SK-N-SH (cell line): ENCODE results near the gene PDE10A. TPM values are rescaled to one million over a fixed set of nuclear protein-coding genes. Genes with fewer than 3 reads are reported as not detected.
"Not testable (repeated sequence)": the region's sequence is repeated elsewhere in the genome, so short reads cannot be mapped to it uniquely, and the experiment has no call there.

Source experiments
- CTCF ChIA-PET: fragments of 300-600, 350-600 bp; formaldehyde crosslinking; extraction: SDS; loops from one replicate; lab custom pipeline; 2021; lab: Yijun Ruan, JAX
- POLR2A ChIA-PET: fragments of 350-600 bp; sonication (Branson Sonifier 250); formaldehyde crosslinking; extraction: SDS; loops from one replicate; lab custom pipeline; 2020; ENCODE audit warnings: antibody characterized with exemption, inconsistent platforms; lab: Yijun Ruan, JAX
- DNase-seq: peaks from one replicate; pipeline ENCODE4 v3.0.0; 2012
- H2AFZ ChIP-seq: fragments of 200-600 bp; sonication (generic); 2 replicates; pipeline ENCODE4 v1.8.1; 2016; ENCODE audit warnings: antibody characterized with exemption, mild to moderate bottlenecking, low read depth
- H3F3A ChIP-seq: fragments of 200-600 bp; sonication (generic); replicated peaks from 2 replicates; pipeline ENCODE3; 2016; ENCODE audit warnings: antibody characterized with exemption, mild to moderate bottlenecking; ENCODE audit not compliant: insufficient read depth
- H3K27ac ChIP-seq, 2 experiments: fragments of 200-500 bp in 1 of 2; fragments of 200-600 bp in 1 of 2; sonication (Bioruptor generic) in 1 of 2; sonication (generic), shearing (Covaris generic) in 1 of 2; 2 replicates each; pipeline versions ENCODE4 v1.5.1 to v1.6.1; 2014 to 2016; ENCODE audit warnings: low read depth in 2 of 2, inconsistent platforms in 1 of 2, low read length in 1 of 2, mild to moderate bottlenecking in 1 of 2, mixed read lengths in 1 of 2
- H3K27me3 ChIP-seq: fragments of 200-600 bp; sonication (generic), shearing (Covaris generic); 2 replicates; pipeline ENCODE4 v1.6.1; 2016; ENCODE audit warnings: mixed run types; ENCODE audit not compliant: insufficient read depth
- H3K36me3 ChIP-seq, 2 experiments: fragments of 200-500 bp in 1 of 2; fragments of 200-600 bp in 1 of 2; sonication (Bioruptor generic) in 1 of 2; sonication (generic) in 1 of 2; replicated peaks in 1 of 2; 2 replicates each; pipeline versions ENCODE3 to v1.5.1; 2014 to 2016; ENCODE audit warnings: low read length in 1 of 2, mild to moderate bottlenecking in 1 of 2; ENCODE audit not compliant: insufficient read depth in 2 of 2, control insufficient read depth in 1 of 2
- H3K4me1 ChIP-seq, 2 experiments: fragments of 200-500 bp in 1 of 2; fragments of 200-600 bp in 1 of 2; sonication (Bioruptor generic) in 1 of 2; sonication (generic), shearing (Covaris generic) in 1 of 2; 2 replicates each; pipeline versions ENCODE4 v1.5.1 to v1.6.1; 2014 to 2016; ENCODE audit warnings: low read depth in 1 of 2, low read length in 1 of 2, mixed run types in 1 of 2; ENCODE audit not compliant: insufficient read depth in 2 of 2, control insufficient read depth in 1 of 2
- H3K4me2 ChIP-seq: fragments of 200-600 bp; sonication (generic), shearing (Covaris generic); 2 replicates; pipeline ENCODE4 v1.6.1; 2017; ENCODE audit warnings: mixed run types
- H3K4me3 ChIP-seq, 2 experiments: fragments of 200-500 bp in 1 of 2; fragments of 200-600 bp in 1 of 2; sonication (Bioruptor generic) in 1 of 2; sonication (generic), shearing (Covaris generic) in 1 of 2; 2 replicates each; pipeline versions ENCODE4 v1.5.1 to v1.8.1; 2014 to 2016; ENCODE audit warnings: low read depth in 2 of 2, inconsistent platforms in 1 of 2, low read length in 1 of 2, mild to moderate bottlenecking in 1 of 2, mixed read lengths in 1 of 2, moderate library complexity in 1 of 2
- H3K79me2 ChIP-seq: fragments of 200-600 bp; sonication (generic); 2 replicates; pipeline ENCODE4 v1.8.1; 2017; ENCODE audit warnings: mild to moderate bottlenecking; ENCODE audit not compliant: insufficient read depth
- H3K9ac ChIP-seq: fragments of 200-600 bp; sonication (generic); 2 replicates; pipeline ENCODE4 v1.6.1; 2017; ENCODE audit warnings: mixed run types
- H3K9me2 ChIP-seq: fragments of 200-600 bp; sonication (generic); 2 replicates; pipeline ENCODE4 v1.6.1; 2017; ENCODE audit warnings: mixed run types
- H3K9me3 ChIP-seq: fragments of 200-600 bp; sonication (generic); 2 replicates; pipeline ENCODE4 v1.6.1; 2017; ENCODE audit warnings: mixed run types, mild to moderate bottlenecking, moderate library complexity
- H4K20me1 ChIP-seq: fragments of 200-600 bp; sonication (generic); 2 replicates; pipeline ENCODE4 v1.6.1; 2017; ENCODE audit warnings: mild to moderate bottlenecking, mixed run types; ENCODE audit not compliant: insufficient read depth
- CHD2 ChIP-seq: fragments of 150-350 bp; IDR thresholded peaks from 2 replicates; pipeline ENCODE4 v1.6.1; 2018; ENCODE audit warnings: low read length; ENCODE audit not compliant: partially characterized antibody
- CTCF ChIP-seq: fragments of 200-600 bp; sonication (generic); IDR thresholded peaks from 2 replicates; pipeline ENCODE4 v1.6.1; 2017; ENCODE audit warnings: antibody characterized with exemption, mild to moderate bottlenecking, moderate library complexity
- EP300 ChIP-seq, 2 experiments: IDR thresholded peaks; 2 replicates each; pipeline versions ENCODE4 v1.4.0 to v1.6.1; 2012; ENCODE audit warnings: borderline replicate concordance in 1 of 2, low read depth in 1 of 2, low read length in 1 of 2
- FOXM1 ChIP-seq: IDR thresholded peaks from 2 replicates; pipeline ENCODE4 v1.4.0; 2012; ENCODE audit warnings: low read depth, mild to moderate bottlenecking
- GATA2 ChIP-seq: sonication (generic); formaldehyde crosslinking; IDR thresholded peaks from 2 replicates; pipeline ENCODE4 v1.5.0; 2020; ENCODE audit warnings: mild to moderate bottlenecking, missing genetic modification reagents
- JUND ChIP-seq: IDR thresholded peaks from 2 replicates; pipeline ENCODE4 v1.4.0; 2012
- MAX ChIP-seq: IDR thresholded peaks from 2 replicates; pipeline ENCODE4 v1.4.0; 2012; ENCODE audit warnings: low read depth
- MEF2A ChIP-seq: IDR thresholded peaks from 2 replicates; pipeline ENCODE4 v1.4.0; 2012; ENCODE audit warnings: low read depth, borderline replicate concordance
- NRF1 ChIP-seq: IDR thresholded peaks from 2 replicates; pipeline ENCODE4 v1.6.1; 2012; ENCODE audit warnings: low read depth, mild to moderate bottlenecking, low read length
- RFX5 ChIP-seq: IDR thresholded peaks from 2 replicates; pipeline ENCODE4 v1.6.1; 2012; ENCODE audit warnings: mild to moderate bottlenecking, improper control_type of control experiment, low read length
- RXRA ChIP-seq: IDR thresholded peaks from 2 replicates; pipeline ENCODE4 v1.4.0; 2012; ENCODE audit warnings: low read depth, mild to moderate bottlenecking, borderline replicate concordance
- SMC3 ChIP-seq: IDR thresholded peaks from 2 replicates; pipeline ENCODE4 v1.6.1; 2012; ENCODE audit warnings: low read depth, low read length, improper control_type of control experiment
- TEAD4 ChIP-seq: IDR thresholded peaks from 2 replicates; pipeline ENCODE4 v1.4.0; 2012; ENCODE audit warnings: mild to moderate bottlenecking, borderline replicate concordance; ENCODE audit not compliant: insufficient read depth
- USF1 ChIP-seq: IDR thresholded peaks from 2 replicates; pipeline ENCODE4 v1.4.0; 2012; ENCODE audit warnings: low read depth, borderline replicate concordance
- WGBS: methylation state at CpG from one replicate; pipeline ENCODE4 v1.1.6; 2017; ENCODE audit warnings: low lambda C conversion rate; 5-methylcytosine and 5-hydroxymethylcytosine counted together
- polyA plus RNA-seq, 3 experiments: library from polyadenylated mRNA; depleted of rRNA; stranded (reverse); fragments of >200 nt; gene quantifications; 2 replicates each; pipeline ENCODE4 v1.2.3, GENCODE V29; 2012

The PDE10A gene
- polyA plus RNA-seq, 1 of the 3 experiments (the other 2 are of a cell fraction): 0.43 TPM

- H3K4me2 ChIP-seq: no peak overlapping the region
- H3K79me2 ChIP-seq: no peaks in the 10 kb centered on the region
- WGBS: 53% methylated on average over 6 of the region's 6 CpGs
- no peak overlapping the region for H2AFZ ChIP-seq
- H3K4me3 ChIP-seq: no peak overlapping the region
- H3K27me3 ChIP-seq: no peaks in the 10 kb centered on the region
- H3F3A ChIP-seq: no peaks in the 10 kb centered on the region
- H3K4me1 ChIP-seq: no peaks in the 10 kb centered on the region; a peak in 1 of 4 replicates
- no peaks in the 10 kb centered on the region for H4K20me1 ChIP-seq
- no peaks in the 10 kb centered on the region for H3K9me2 ChIP-seq
- TF ChIP-seq MAX (no peak), MEF2A (no peak), NRF1 (no peak), USF1 (no peak), JUND (no peak), GATA2 (CRISPR knock-in tag) (no peak), TEAD4 (no peak), CHD2 (no peak)
- no peaks in the 10 kb centered on the region for H3K36me3 ChIP-seq
- H3K27ac ChIP-seq: no peak overlapping the region
- H3K9me3 ChIP-seq: no peaks in the 10 kb centered on the region
- CTCF ChIA-PET: no interaction called here
- DNase-seq: no peak
- POLR2A ChIA-PET: no interaction called here
- no peak overlapping the region for H3K9ac ChIP-seq
Observed at GRCh38 chr6:165624871-165625639, 38.0 kb downstream of the PDE10A start.

- no peak for DNase-seq
- H4K20me1 ChIP-seq: no peaks in the 10 kb centered on the region
- H3F3A ChIP-seq: no peaks in the 10 kb centered on the region
- no peaks in the 10 kb centered on the region for H3K9me3 ChIP-seq
- H3K27ac ChIP-seq: no peak overlapping the region
- no peak for TF ChIP-seq RFX5
- TF ChIP-seq CTCF: no peak
- no peak for TF ChIP-seq FOXM1
- TF ChIP-seq RXRA: no peak
- no peak for TF ChIP-seq SMC3
- TF ChIP-seq EP300 (IDR thresholded peaks at IDR 0.05; ENCODE audit: borderline replicate concordance in 1 of 2, low read depth in 1 of 2, low read length in 1 of 2): no peak
- TF ChIP-seq USF1: no peak
- H3K79me2 ChIP-seq: no peaks in the 10 kb centered on the region
- H3K4me2 ChIP-seq: no peak overlapping the region
- H2AFZ ChIP-seq: no peak overlapping the region
- H3K9me2 ChIP-seq: no peaks in the 10 kb centered on the region
- ChIA-PET POLR2A (no interaction called here), CTCF (no interaction called here)
- H3K9ac ChIP-seq: no peak overlapping the region
- H3K27me3 ChIP-seq: no peaks in the 10 kb centered on the region
- no peaks in the 10 kb centered on the region for H3K36me3 ChIP-seq
- H3K4me1 ChIP-seq: no peaks in the 10 kb centered on the region
- H3K4me3 ChIP-seq: no peak overlapping the region
- WGBS: 78% methylated on average over 7 of the region's 7 CpGs
Observed at GRCh38 chr6:165621940-165622339, 41.1 kb downstream of the PDE10A start.

GRCh38 chr6:165618891-165619290, 44.1 kb downstream of the PDE10A start:
- H3K4me2 ChIP-seq, CTCF ChIA-PET, H3K27ac ChIP-seq, H2AFZ ChIP-seq, H3K4me3 ChIP-seq, H3K27me3 ChIP-seq, DNase-seq, H3F3A ChIP-seq, H3K36me3 ChIP-seq, H3K79me2 ChIP-seq, POLR2A ChIA-PET, H3K9me3 ChIP-seq, H3K9me2 ChIP-seq, H3K4me1 ChIP-seq, H3K9ac ChIP-seq, H4K20me1 ChIP-seq: not testable (repeated sequence)
- WGBS: 91% methylated on average over 4 of the region's 4 CpGs
